Gastrocnemius medialis (tissue), 4 donors: ENCODE data around the gene APOBR.
A peak's percentile ranks its signal among the peaks of the same experiment; 100 is the strongest.

Experiments
- CTCF ChIP-seq, 5 experiments: fragments of 450-650 bp in 3 of 5; fragments of 200-600 bp in 2 of 5; sonication (generic) in 2 of 5; IDR thresholded peaks in 4 of 5; conservative IDR thresholded peaks in 1 of 5; 1 replicate in 4 of 5; 2 replicates in 1 of 5; pipeline ENCODE4 v1.5.1; 2016 to 2019; ENCODE audit warnings: antibody characterized with exemption in 5 of 5, mild to moderate bottlenecking in 3 of 5, moderate library complexity in 3 of 5
- POLR2A ChIP-seq, 2 donors: fragments of 450-650 bp; IDR thresholded peaks; one replicate each; pipeline ENCODE4 v1.6.1; 2017; ENCODE audit warnings: antibody characterized with exemption in 2 of 2, mild to moderate bottlenecking in 2 of 2, moderate library complexity in 2 of 2

GRCh38 chr16:28491230-28491969 is 3.0 kb upstream of the APOBR start:
- TF ChIP-seq CTCF (IDR thresholded peaks at IDR 0.05 in 4 of 5, conservative IDR thresholded peaks at IDR 0.05 in 1 of 5) (peak in 4 of 5 experiments; percentile 35 to 70 (median 62)), POLR2A (IDR thresholded peaks at IDR 0.05) (no peak)
